ENCODE data around the gene ADRA2B.
A peak's percentile ranks its signal among the peaks of the same experiment; 100 is the strongest.
"Not testable (repeated sequence)": the region's sequence is repeated elsewhere in the genome, so short reads cannot be mapped to it uniquely, and the experiment has no call there.

Gene ADRA2B

DNA sequence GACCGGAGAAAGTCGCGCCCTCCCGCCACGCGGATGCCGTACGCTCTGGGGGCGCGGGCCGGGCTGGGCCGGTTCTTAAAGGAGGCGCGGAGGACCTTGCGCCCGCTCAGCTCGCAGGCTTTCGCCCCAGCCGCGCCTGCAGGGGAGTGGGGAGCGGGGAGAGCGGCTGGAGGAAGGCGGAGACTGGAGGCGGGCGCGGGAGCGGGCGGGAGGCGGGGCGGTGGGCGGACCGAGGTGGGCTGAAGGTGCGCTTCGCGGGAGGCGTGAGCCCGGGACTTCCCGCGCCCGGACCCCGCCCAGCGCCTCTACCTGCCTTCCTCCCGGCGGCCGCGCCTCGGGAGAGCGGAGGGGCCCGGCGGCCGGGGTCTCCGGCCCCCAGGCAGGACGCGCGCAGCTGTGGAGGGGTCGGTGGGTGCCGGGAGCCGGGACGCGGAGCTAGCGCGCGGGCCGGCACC, at the start of gene ADRA2B:
Gene ADRA2B, minus strand, starts transcription at position 148 of the 455 bp plus-strand sequence. CDS start 422 bp downstream, outside the sequence.
- peak; percentile 54 for DNase-seq (ENCODE audit: low read depth)

DNA sequence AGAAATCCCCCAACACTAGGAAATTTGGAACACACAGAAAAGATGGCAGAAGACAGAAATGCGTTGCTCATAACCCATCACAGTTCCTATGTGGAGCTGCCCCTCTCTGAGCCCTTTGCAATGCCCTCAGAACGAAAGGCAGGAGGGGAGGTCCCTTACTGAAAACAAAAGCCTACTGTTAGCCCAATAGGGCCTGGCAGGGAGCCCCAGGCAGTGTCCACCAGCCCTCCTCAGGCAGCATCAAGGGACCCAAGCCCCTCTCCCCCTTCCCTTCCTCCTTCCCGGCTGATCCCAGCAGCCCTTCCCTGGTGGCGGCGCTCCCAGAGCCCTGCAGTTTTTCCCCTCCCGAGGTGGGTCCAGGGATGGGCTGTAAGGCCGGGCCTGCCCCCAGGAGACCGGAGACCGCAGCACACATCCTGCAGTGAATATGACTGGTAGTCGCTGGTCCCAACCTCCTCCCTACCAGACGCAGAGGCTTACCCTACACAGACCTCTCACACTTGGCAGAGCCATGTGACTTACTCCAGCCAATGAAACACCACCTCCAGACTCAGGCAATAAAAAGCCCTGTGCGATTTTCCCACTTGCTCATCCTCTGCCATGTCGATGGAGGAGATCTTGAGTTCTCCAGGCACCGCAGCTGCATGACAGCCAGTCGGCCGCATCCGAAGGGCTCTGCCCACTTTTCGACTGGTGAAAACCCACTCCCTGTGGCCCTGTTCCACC, 48.3 kb upstream of the ADRA2B start:
- DNase-seq (ENCODE audit: low read depth) = no peak

DNA sequence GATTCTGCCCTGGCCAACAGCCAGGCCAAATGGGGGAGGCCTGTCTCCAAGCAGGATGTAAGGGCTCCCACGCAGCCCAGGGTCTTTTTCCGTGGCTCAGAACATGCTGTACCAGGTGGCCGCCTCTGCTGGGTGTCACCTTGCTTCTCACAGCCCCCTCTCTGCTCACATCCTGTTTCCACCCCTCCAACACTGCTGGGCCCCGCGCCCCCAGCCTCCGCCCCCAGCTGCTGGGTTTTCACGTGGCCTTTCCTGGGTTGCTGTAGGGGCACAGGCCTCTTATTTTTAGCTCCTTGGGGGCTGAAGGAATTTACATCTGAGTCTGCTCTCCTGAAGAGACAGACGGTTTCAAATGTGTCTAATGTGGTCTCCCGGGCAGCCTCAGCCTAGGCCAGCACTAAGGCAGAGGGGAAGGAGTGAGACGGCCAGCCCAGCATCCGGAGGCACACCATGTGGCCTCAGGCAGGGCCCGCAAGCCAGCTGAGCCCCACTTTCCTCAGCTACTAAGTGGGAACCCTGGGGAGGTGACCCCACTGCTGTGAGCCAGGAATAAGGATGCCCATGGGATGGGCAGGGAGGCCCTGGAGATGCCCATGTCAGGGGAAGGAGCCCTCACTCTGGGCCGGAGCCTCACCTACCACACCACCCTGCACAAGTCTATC, 47.5 kb upstream of the ADRA2B start:
- peak; percentile 78 for DNase-seq (ENCODE audit: low read depth)

DNA sequence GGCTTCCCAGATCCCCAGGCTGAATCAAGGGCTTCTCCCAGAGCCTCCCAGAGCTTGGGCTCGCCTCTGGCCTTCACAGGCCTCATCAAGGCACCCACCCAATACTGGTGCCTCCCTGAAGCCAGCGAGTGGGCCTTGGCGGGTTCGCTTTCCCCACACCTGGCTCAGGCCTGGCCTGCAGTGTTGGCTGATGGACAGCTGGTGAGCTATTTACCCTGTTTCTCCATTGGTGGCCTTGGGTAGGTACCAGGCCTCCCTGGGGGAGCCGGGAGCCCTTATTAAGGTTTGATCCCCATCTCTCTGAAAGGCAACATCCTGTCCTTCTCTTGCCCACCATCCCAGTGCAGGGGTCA, 47.0 kb upstream of the ADRA2B start:
- DNase-seq (ENCODE audit: low read depth) = no peak

DNA sequence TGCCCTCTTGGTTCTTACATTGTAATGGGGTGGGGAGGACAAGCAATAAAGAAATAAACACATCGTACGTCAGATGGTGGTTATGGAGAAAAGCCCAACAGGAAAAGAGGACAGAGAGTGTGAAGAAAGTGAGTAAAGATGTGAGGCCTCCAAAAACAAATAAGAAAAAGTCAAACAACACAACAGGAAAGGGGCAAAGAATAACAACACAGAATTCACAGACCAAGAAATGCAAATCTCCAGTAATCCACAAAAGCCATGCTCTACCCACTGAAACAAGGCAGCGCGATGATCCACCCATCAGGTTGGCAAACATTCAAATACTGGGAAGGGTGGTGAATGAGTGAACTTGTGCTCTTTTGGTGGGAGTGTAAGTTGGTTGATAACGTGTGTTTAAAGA, 45.5 kb upstream of the ADRA2B start:
- no peak for DNase-seq (ENCODE audit: low read depth)

DNA sequence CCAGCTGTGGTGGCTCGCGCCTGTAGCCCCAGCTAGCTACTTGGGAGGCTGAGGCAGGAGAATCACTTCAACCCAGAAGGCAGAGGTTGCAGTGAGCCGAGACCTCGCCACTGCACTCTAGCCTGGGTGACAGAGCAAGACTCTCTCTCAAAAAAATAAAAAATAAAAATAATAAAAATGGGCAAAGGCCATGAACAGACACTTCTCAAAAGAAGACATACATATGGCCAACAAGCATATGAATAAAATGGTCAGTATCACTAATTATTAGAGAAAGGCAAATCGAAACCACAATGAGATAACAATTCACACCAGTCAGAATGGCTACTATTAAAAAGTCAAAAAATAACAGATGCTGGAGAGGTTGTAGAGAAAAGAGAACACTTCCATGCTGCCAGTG, 44.0 kb upstream of the ADRA2B start:
- DNase-seq (ENCODE audit: low read depth) = not testable (repeated sequence)

DNA sequence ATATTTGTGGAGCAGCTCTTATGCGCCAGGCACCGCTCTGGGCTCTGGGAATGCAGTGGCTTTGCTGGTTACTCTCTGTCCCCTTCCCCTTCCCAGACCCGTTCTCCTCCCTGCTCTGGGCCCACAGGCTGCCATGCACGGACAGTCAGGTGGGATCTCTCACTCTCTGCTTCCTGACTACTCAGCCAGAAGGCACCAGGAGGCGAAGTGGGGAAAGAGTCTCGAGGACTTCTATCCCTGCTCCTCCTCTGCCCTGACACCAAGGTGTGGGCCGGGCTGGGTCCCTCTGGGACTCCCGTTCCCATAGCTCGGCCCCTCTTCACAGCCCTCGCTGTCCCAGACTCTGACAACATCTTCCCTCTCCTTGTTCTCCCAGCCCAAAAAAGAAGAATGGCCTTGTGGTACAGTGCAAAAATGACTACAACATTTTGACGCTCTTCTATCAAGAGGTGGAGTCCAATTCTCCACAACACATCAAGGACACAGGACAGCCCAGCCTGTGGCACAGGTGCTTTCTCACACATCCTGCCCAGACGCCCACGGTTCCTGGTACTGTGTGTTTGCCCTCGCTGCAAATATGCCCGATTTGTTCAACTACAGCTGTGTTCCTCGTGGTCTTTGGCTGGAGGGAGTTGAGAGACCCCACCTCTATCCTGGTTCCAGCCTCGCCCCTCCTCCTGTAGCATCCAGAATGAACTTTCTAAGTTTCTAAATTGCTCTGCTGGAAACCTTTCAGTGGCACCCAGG, 42.9 kb upstream of the ADRA2B start:
- no peak for DNase-seq (ENCODE audit: low read depth)

DNA sequence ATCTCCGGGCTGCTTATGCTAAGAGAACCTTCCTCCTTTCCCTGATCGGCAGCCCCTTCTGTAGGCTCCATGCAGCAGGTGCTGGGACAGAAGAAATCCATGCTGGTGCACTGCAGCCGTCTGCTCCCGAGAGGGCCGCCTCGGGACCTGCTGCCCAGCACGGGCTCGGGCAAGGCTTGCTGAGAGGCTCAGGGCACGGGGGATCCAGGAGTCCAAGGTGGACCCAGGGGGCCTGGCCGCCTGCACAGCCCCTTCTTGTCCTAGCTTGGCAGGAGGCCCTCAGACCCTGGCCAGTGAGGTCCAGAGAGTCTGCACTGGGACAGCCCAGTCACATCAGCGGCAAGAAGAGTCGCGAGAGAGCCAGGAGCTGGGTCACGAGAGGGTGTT, 42.2 kb upstream of the ADRA2B start:
- no peak for DNase-seq (ENCODE audit: low read depth)

DNA sequence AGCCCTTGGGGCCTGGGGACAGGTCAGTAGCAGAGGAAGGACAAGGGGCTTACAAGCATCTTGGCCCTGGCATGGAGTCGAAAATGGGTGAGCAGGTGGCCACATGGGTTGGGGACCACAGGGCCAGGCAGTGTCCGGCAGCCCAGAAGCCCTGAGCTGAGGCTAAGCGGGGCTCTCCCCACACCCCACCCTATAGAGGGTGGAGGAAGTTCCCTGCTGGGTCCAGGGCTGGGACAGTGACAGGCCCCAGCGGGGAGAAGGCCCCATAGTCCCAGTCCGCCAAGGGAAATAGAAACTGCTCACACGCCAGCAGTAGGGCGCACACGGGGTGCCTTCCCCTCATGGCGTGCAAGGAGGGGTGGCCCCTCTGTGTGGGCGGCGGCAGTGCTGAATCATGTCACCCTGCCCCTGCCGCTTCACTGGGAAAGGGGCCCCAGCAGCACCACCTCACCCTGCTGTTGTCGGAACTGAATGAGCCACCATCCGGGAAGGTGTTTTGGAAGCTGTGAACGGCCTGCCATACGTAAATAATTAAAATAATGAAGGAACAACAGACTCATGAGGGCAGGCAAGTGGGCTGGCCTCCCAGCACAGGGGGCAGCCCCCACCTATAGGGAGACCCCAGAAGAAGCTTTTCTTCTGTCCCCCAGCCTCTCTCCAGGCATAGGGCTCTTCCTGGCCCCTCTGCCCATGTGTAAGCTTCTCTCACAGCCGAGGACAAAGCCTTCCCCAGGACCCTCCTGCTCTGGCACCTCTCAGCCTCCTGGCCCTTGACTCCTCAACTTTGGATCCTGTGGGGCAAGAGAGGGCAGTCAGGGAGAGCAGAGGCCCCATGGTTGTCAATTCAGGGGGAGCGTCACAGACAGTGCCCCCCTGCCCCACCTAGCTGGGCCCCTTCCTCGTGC, 41.5 kb upstream of the ADRA2B start:
- DNase-seq (ENCODE audit: low read depth) = peak; percentile 92

DNA sequence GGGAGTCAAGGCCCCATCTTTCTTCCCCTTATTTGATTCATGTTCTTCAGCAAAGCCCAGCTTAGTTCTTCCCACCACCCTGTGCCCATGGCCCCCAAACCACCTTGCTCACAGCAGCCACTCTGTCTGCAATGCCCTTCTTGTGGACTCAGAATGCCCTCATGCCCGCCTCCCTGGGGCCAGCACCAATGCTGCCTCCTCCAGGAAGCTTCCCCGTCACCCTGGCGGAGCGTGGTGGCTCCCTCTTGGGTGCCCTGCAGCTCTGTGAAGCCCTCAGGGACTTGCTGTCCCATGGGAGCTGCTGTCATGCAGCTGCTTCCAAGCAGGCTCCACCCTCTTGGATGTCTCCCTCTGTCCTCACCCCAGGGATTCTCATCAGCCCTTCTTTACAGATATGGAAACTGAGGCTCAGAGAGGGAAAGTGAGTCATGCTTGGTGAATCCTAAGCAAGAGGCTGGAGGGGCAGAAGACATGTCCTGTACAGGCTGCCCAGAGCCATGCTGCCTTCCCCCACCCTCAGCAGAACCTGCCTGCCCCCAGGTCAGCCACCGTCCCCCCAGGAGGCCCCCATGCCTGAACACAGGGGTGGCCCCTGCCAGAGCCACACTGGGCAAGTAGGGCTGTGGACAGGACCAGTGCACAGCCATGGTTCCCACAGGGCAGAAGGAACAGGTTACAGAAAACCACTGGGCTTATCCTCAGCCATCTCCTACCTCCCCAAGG, 40.7 kb upstream of the ADRA2B start:
- DNase-seq (ENCODE audit: low read depth) = no peak

DNA sequence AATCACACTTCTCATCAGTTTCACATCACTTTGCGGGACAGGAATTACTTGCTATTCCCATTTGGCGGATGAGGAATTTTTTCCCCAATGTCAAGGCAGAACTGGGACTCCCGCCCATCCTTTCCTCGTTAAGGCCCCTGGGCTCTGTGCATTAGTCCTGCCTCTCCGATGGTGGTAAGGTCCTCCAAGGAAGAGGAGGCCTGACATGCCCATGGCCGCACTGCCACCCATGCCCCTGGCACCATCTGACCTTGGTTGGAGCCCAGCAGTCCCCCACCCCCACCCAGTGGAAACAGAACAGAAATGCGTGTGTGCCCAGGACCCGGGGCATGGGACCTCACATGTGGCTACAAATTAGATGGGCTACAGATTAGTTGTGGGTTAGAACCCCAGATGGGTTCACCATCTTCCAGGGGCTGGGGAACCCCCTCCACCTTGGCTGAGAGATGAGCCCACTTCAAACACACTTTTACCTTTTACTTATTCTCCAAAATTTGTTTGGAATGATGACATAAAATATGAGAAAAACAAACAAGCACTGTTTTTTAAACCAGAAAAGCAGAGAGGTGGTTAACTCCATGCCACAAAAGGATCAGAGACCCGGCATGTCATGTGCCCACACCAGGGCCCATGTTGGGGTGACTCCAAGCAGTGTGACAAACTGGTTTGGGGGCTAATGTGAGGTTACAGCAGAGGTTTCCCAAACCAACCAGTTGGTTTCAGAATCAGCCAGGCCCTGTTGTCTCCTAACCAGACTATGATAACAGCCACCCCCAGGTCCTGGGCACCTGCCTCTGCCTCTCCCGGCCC, 39.8 kb upstream of the ADRA2B start:
- DNase-seq (ENCODE audit: low read depth) = no peak

DNA sequence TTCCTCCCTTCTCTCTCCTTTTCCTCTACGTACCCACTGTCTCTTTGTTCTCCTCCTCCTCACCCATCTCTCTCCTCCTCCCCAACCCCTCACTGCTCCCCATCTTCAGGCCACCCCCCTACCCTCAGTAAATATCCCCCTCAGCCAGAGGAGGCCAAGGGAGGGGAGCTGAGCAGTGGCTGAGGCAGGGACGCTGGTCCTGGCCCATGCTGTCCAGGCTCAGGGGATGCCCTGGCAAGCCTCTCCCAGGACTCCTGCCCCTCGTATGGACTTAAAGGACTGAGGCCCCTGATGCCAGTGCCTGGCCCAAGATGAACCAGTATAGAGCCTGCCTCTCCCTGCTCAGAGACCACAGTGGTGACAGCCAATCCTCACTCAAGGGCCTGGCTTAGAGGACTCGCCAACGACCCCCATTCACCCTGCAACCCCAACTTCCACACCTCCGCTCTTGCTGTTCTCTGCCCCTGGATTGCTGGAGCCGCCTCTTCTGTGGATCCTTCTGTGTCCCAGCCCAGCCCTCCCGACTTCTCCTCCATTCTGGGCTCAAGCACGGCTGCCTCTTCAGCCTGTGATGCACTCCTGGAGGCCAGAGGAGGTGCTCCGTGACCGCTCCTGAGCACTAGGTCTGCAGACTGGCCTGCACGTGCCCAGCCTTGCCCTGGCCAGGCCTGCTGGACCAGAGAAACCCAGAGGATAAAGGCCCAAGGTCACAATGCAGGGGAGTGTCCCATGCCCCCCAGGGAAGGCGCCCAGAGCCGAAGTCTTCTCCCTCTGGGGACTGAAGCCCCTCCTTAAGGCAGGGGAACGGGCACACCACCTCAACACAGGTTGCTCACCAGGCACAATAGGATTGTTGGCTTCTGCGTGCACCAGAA, 38.4 kb upstream of the ADRA2B start:
- no peak for DNase-seq (ENCODE audit: low read depth)

DNA sequence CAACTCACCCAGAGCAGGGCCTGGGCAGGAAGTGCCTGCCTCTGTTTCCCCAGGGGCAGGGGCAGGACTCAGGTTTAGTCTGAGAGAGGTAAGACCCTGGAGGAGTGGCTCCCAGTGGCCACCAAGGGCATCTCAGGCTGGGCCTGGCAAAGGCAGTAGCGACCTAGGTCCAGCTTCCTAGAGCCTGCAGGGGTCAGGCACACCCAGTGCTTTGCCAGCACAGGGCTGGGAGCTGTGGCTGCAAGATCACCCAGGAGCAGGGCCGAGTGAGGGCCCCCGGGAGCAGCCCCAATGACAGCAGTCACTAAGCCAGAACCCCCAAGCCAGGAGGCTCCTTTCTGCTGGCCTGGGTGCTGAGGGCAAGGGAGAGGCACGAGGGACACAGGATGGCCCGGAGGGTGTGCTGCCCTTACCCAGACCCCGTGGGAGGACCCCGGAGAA, 37.6 kb upstream of the ADRA2B start:
- DNase-seq (ENCODE audit: low read depth) = no peak

DNA sequence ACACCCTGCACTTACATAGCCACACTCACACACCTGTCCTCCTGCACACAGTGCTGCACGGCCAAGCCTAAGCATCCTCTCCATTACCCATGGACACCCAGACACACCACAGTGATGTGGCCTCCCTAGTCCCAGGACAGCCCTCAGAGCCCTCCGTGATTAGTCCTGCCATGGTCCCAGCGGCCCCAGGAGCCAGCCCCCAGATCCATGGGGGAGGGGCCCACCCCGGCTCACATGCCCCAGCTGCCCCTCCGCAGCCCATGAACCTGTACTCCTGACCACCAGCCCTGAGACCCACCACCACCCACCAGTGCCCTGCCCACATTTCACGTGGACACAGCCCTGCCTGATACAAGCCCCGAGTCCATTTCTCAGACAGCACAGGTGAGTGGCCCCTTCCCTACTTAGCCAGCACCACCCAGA, 36.9 kb upstream of the ADRA2B start:
- no peak for DNase-seq (ENCODE audit: low read depth)

DNA sequence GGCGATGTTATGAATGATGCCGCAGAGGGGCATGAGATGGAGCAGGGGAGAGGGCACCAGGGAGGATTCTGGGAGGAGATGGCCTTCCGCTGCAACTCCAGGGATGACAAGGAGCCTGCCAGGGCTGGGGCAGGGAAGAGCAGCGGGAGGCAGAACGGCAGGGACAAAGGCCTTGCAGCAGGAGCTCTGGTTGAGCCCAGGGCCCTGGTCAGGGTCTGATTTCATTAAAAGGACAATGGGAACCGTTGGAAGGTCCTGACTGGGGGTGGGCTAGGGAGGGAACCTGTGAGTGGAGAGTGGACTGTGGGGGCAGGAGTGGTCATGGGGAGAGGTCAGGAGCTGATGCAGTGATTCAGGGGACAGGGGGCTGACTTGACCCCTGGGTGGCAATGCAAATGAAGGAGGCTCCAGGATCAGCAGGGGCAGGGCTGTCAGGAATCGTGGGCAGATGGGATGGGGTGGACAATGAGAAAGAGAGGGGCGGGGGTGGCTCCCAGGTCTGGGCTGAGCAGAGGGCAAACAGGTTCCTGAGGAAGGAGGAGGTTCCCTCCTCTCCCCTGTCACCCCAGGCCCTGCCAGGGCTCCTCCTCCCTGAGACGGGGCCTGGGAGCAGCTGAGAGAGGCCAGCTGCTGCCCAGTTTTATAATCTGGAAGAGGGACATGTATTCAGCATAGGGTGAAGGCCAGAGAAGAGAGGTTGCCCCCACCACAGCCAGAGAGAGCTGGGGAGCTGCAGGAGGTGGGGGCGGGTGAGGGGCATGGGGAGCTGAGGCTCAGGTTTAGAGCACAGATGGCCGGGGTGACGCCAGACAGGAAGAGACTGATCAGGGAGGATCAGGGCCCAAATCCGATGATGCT, 36.2 kb upstream of the ADRA2B start:
- no peak for DNase-seq (ENCODE audit: low read depth)

DNA sequence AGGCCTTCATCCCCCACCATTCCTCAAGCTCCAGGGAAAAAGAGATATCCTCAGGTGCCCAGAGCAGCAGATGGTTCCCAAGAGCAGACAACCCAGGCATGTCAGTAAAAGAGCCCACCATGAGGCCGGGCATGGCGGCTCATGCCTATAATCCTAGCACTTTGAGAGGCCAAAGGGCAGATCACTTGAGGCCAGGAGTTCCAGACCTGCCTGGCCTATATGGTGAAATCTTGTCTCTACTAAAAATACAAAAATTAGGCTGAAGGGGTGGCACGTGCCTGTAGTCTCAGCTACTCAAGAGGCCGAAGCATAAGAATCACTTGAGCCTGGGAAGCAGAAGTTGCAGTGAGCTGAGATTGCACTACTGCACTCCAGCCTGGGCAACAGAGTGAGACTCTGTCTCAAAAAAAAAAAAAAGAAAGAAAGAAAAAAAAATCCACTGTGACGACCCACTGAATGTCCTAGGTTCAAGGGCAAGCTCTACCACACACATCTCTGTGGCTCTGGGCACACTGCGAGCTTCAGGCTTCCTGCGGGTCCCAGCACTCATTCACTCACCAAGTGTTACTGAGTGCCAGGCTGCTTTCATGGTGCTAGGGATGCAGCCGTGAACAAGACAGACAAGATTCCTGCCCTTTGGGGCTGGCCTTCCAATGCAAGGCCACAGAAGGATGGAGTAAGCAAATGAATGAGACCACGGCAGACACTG, 35.4 kb upstream of the ADRA2B start:
- DNase-seq (ENCODE audit: low read depth) = no peak

DNA sequence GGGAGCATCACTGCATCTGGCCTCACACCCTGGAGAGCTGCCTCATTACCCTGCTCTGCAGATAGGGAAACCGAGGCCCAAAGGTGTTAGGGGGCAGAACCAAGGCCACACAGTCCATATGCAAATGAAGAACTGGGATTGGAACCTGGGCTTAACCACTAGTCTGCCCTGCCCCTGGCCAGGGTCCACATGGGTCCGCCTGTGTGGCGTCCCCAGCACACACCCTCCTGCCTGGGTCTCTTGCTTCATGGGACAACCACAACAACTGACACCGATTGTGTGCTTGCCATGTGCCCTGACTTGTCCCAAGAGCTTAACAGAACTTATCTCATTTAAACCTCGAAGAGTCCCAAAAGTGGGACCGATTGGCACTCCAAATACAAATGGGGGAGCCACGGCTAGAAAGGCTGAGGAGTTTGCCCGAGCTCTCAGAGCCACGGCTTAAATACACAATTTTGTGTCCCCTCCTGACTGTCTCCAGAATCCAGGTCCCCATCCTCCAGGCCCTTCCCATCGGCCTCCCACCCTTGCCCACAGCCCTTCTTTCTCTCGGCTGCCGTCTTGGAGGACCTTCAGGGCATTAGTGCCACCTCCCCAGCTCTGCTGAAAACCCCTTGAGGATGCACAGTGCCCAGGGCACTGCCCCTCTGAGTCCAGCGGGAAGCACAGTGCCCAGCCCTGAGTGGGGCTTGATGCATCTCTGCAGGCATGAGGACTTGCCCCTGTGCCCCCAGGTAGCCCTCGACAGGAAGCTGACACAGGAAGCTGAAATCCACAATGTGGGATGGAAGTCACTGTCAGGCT, 34.6 kb upstream of the ADRA2B start:
- DNase-seq (ENCODE audit: low read depth) = no peak
